ENCODE data around the gene PDE4D. TPM values are rescaled to one million over a fixed set of nuclear protein-coding genes. Genes with fewer than 3 reads are reported as not detected.
"Not testable (repeated sequence)": the region's sequence is repeated elsewhere in the genome, so short reads cannot be mapped to it uniquely, and the experiment has no call there.

Gene PDE4D
- polyA plus RNA-seq, 10 donors: 28.0 to 57.2 (median 38.6) TPM

- peak in 1 of 3 donors; percentile 23 for DNase-seq
Observed at GRCh38 chr5:59423021-59423420, 470.5 kb downstream of the PDE4D start.

DNA sequence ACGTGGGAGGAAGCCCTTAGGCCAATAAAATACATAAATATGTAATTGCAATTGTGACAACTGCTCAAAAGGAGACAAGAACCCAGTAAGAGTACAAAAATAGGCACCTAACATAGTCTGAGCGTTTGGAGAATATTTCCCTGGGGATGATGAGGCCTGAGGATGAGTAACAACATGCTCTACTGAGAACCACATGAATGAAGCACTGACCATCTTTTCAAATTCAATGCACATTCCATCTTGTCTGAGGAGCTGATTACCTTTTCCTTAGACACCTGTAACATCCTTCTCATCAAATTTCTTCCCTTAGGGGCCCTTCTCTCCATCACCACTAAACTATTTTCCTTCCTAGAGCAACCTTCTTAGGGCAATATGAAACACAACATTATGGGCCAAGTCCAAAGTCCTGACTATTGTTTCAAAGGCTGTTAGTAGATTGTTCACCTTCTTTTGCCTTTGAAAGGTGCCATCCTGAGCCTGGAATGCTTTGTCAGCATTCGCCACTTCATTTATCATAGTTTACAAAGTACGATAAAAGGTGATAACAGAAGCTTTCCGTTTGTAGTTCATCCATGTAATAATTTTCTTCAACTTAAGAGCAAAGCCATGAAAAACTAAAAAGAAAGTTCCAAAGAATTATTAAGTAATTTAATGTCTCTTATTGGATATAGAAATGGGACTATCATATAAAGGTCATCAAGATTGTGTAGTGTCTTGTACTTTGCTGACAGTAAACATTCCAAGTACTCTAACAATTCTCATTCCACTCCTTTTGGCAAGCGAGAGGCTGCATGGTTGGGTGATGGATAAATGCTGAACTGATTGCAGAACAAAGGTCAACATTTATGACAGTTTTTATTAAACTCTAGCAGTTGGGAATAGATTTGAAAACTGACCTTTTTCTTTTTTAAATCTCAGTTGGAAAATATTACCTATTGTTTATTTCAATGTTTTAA, 471.3 kb downstream of the PDE4D start:
- peak in 1 of 3 donors; percentile 34 for DNase-seq

- DNase-seq: no peak
Observed at GRCh38 chr5:59420596-59420995, 472.9 kb downstream of the PDE4D start.

GRCh38 chr5:59418808-59419207, 474.7 kb downstream of the PDE4D start:
- DNase-seq: no peak

DNA sequence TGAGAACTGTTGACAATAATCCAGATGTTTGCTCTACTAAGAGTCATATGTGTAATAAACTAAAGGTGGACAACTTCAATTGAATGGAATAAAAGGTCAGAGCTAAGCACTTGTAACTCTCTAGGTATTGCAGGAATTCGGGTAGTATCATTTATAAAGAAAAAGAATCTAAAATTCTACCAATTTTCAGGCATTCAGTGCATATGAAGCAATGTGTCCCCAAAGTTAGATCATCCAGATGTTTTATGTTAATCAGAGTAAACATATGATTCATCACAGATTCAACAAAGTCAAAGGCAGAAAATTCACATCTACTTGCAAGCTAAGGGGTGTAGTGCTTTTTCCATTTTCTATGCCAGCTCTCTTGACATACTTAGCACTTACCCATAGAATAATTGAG, 477.1 kb downstream of the PDE4D start:
- DNase-seq: no peak

DNA sequence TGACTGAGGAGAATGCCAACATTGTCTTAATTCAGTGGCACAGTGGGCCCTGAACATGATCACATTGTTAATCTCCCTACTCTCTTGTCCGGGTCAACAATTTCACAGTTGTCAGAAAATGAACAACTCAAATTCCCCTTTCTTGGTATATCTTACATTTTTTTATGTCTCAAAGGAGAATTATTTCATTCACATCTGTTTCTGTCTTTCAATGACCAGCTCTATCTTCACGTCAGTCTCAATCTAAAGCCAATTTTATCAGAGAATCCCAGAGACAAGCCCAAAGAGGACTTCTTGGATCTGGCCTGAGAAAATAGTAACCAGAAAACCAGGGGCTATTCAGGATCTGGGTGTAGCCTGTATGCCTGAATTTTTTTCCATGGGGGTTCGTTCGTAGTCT, 477.5 kb downstream of the PDE4D start:
- DNase-seq: peak in 2 of 3 donors; percentile 35 to 60

DNA sequence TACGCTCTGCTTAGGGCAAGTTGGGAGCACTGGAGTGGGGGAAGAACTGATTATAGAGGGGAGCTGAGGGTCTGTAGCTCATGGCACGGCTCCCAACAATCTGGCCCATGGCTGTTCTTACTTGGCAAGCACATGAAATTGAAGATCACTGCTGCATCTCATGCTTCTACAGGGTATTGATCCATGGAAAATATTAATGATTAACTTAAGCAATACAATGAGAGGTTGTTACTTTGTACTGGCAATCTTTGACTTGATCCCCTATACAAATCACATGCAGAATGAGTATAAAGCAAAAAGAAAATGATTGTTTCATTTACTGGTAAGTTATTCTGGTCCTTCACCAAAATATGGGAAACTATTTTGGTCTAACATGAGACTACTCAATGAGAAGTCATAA, 481.1 kb downstream of the PDE4D start:
- no peak for DNase-seq

DNA sequence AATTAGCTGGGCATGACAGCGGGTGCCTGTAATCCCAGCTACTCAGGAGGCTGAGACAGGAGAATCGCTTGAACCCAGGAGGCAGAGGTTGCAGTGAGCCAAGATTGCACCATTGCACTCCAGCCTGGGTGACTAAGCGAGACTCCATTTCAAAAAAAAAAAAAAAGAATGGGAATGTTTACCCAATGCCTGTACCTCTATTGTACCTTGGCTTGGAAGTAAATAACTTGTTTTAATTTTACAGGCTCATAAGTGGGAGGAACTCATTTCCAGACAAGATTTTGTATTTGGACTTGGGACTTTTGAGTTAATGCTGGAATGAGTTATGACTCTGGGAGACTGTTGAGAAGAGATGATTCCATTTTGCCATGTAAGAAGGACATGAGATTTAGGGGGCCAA, 484.5 kb downstream of the PDE4D start:
- DNase-seq: not testable (repeated sequence)

- no peak for DNase-seq
Observed at GRCh38 chr5:59407967-59408366, 485.6 kb downstream of the PDE4D start.

- no peak for DNase-seq
Observed at GRCh38 chr5:59401637-59402036, 491.9 kb downstream of the PDE4D start.

DNA sequence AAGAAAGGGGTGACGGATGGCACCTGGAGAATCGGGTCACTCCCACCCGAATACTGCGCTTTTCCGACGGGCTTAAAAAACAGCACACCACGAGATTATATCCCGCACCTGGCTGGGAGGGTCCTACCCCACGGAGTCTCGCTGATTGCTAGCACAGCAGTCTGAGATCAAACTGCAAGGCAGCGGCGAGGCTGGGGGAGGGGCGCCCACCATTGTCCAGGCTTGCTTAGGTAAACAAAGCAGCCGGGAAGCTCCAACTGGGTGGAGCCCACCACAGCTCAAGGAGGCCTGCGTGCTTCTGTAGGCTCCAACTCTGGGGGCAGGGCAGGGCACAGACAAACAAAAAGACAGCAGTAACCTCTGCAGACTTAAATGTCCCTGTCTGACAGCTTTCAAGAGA, 498.6 kb downstream of the PDE4D start:
- not testable (repeated sequence) for DNase-seq

GRCh38 chr5:59393585-59394420, 499.7 kb downstream of the PDE4D start:
- DNase-seq: no peak

DNA sequence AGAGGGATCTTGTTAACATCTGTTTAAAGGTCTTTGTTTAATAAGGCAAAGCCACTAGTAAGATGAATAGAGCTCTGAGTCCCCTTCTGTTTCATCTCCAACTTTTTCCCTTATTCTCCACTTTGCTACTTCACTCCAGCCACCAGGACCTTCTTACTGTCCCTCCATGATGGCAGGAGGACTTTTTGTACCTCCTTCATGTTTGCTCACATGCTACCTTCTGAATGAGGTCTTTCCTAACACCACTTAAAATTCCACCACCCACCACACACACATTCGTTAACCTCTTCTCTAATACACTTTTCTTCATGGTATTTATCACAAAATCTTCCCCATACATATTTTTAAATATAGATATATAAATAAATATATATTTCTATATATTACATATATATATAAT, 501.9 kb downstream of the PDE4D start:
- no peak for DNase-seq

- no peak for DNase-seq
Observed at GRCh38 chr5:59390989-59391388, 502.5 kb downstream of the PDE4D start.

- DNase-seq: peak; percentile 25 to 62 (median 56)
Observed at GRCh38 chr5:59390074-59390659, 503.4 kb downstream of the PDE4D start.

- no peak for DNase-seq
Observed at GRCh38 chr5:59387127-59387526, 506.4 kb downstream of the PDE4D start.

DNA sequence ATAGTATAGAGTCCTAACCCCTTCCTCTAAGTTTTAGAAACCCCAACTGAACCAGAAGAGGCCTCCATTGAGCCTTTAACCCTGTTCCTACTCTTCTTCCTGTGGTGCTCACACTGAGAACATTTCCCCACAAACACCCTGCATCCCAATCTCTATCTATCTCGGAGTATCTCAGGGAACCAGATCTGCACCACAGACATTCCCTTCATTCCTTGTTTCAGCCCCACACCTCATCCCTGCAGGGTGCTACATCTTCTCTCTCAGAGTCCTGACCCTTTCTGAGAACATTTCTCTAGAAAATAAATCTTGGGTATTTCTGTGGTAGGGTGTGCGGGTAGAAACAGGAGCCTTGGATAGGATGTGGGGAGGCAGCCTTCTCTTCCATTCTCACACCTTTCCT, 507.8 kb downstream of the PDE4D start:
- DNase-seq: no peak

DNA sequence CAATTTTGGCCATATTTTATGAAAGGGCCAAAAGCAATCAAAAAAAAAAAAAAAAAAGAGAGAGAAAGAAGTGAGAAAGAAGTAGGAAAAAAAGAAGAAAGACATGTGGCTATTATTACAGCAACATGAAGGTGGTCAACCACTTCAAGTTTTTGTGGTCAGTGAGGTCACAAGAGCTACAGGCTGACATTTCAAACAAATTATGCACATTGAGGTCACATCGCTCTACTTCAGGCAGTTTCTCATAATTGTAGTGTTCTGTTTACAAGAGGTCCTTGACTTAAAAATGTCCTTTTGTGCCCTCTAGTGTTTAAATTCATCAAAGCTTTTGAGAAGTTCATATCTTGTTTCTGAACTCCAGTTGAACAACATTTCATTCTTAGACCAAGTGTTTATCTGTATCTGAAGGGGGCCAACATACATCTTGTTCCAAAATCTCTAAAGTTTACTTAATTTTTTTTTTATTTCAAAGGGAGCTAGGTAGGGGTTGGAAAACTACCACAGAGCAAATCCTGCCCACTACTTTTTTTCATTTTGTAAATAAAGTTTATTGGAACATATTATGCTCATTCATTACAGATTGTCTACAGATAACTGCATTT, 513.1 kb downstream of the PDE4D start:
- peak; percentile 62 to 81 (median 63) for DNase-seq

- DNase-seq: not testable (repeated sequence)
Observed at GRCh38 chr5:59374036-59374435, 519.5 kb downstream of the PDE4D start.

- no peak for DNase-seq
Observed at GRCh38 chr5:59371525-59372127, 521.9 kb downstream of the PDE4D start.

DNA sequence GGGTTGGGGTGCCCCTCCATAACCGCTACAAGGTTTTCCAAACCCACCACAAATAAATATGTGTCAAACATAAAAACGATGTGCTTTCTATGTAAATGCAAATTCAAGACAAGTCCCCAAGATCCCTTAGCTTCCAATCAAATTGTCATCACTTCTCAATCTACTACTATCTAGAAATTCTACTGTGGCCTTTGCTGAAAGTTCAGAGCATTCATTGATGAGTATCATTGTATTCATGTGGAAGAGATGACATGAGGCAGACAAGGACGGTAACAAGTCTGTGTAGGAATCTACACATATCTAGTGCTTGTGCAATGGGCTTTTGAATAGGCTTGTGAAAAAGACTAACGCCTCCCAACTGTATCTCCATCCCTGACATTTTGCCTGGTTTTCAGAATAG, 524.6 kb downstream of the PDE4D start:
- no peak for DNase-seq

Data from muscle of back (tissue), 11 donors.